GM12878 (cell line): ENCODE results near the gene TIMM22. TPM values are rescaled to one million over a fixed set of nuclear protein-coding genes. Genes with fewer than 3 reads are reported as not detected.

Source experiments
- ATAC-seq: fragments of 200-7000 bp; cut with Tn5 transposase; 3 replicates; pipeline ENCODE4 v1.9.1; 2020; ENCODE audit warnings: mild to moderate bottlenecking, moderate library complexity
- BruUV-seq: library from RNA; stranded (reverse); fragments of 400-500 nt; replicated peaks from 2 replicates; lab custom pipeline; 2021; lab: Mats Ljungman, UMichigan
- CTCF ChIA-PET: fragments of 300-600 bp; sonication (Branson Sonifier 250); formaldehyde crosslinking; extraction: SDS; loops from one replicate; lab custom pipeline; 2021; ENCODE audit warnings: inconsistent platforms; lab: Yijun Ruan, JAX
- POLR2A ChIA-PET: fragments of 350-600 bp; formaldehyde crosslinking; extraction: SDS; loops from one replicate; lab custom pipeline; 2021; ENCODE audit warnings: inconsistent platforms; lab: Charles Lee
- RAD21 ChIA-PET: fragments of 300-600 bp; sonication (Branson Sonifier 250); formaldehyde crosslinking; loops from one replicate; lab custom pipeline; 2023; ENCODE audit warnings: antibody characterized with exemption; ENCODE audit not compliant: unreplicated experiment; lab: Charles Lee
- SMC1A ChIA-PET: fragments of 300-600 bp; sonication (Branson Sonifier 250); formaldehyde crosslinking; loops from one replicate; lab custom pipeline; 2023; ENCODE audit not compliant: unreplicated experiment, uncharacterized antibody; lab: Charles Lee
- DNase-seq: peaks from one replicate; pipeline ENCODE4 v3.0.0-alpha.2; 2011; ENCODE audit warnings: low read depth, low spot score
- FAIRE-seq: peaks from 3 replicates; lab custom pipeline; 2011; peaks lifted over from hg19 to GRCh38; lab: Jason Lieb, UNC
- H2AFZ ChIP-seq: 2 replicates; pipeline ENCODE4 v1.6.0; 2011; ENCODE audit warnings: low read depth, low read length, control low read depth; ENCODE audit not compliant: control insufficient read depth
- H3K27ac ChIP-seq: 2 replicates; pipeline ENCODE4 v1.5.1; 2011; ENCODE audit warnings: control low read depth; ENCODE audit not compliant: control insufficient read depth, insufficient read depth
- H3K27me3 ChIP-seq, 2 experiments: replicated peaks in 1 of 2; 2 replicates each; pipeline versions ENCODE4 v1.6.0 to v1.6.1; 2011; ENCODE audit warnings: low read length in 1 of 2; ENCODE audit not compliant: control insufficient read depth in 2 of 2, insufficient read depth in 2 of 2
- H3K36me3 ChIP-seq, 2 experiments: 2 replicates each; pipeline ENCODE4 v1.5.1; 2011; ENCODE audit warnings: low read length in 1 of 2; ENCODE audit not compliant: control insufficient read depth in 2 of 2, insufficient read depth in 2 of 2
- H3K4me1 ChIP-seq: 2 replicates; pipeline ENCODE4 v1.6.1; 2011; ENCODE audit warnings: mild to moderate bottlenecking, low read length, moderate library complexity, mixed read lengths; ENCODE audit not compliant: control insufficient read depth, insufficient read depth
- H3K4me2 ChIP-seq: 2 replicates; pipeline ENCODE4 v1.6.0; 2011; ENCODE audit warnings: control low read depth; ENCODE audit not compliant: control insufficient read depth, insufficient read depth
- H3K4me3 ChIP-seq: fragments of 200-600 bp; sonication (generic); 2 replicates; pipeline ENCODE4 v1.5.1; 2016
- H3K79me2 ChIP-seq: 2 replicates; pipeline ENCODE4 v1.6.0; 2011; ENCODE audit warnings: low read length; ENCODE audit not compliant: control insufficient read depth, insufficient read depth
- H3K9ac ChIP-seq: 2 replicates; pipeline ENCODE4 v1.8.0; 2011; ENCODE audit warnings: low read length, control low read depth, mixed read lengths; ENCODE audit not compliant: control insufficient read depth, insufficient read depth
- H3K9me3 ChIP-seq: replicated peaks from 3 replicates; pipeline ENCODE4 v1.5.1; 2011; ENCODE audit warnings: mild to moderate bottlenecking, low read length; ENCODE audit not compliant: control insufficient read depth, insufficient read depth
- H4K20me1 ChIP-seq: 2 replicates; pipeline ENCODE4 v1.6.0; 2011; ENCODE audit not compliant: control insufficient read depth, insufficient read depth
- ATF2 ChIP-seq: IDR thresholded peaks from 2 replicates; pipeline ENCODE4 v1.6.1; 2012; ENCODE audit warnings: low read length, inconsistent platforms
- HDAC6 ChIP-seq: fragments of 200-600 bp; sonication (generic); IDR thresholded peaks from one replicate; pipeline ENCODE4 v1.8.0; 2017; ENCODE audit warnings: antibody characterized with exemption; ENCODE audit not compliant: unreplicated experiment
- IRF4 ChIP-seq: IDR thresholded peaks from 2 replicates; pipeline ENCODE4 v1.6.1; 2011; ENCODE audit warnings: low read depth, low read length
- NR2C1 ChIP-seq: fragments of 450-650 bp; IDR thresholded peaks from 2 replicates; pipeline ENCODE4 v1.6.1; 2017; ENCODE audit warnings: antibody characterized with exemption, mild to moderate bottlenecking, moderate library complexity
- POLR2AphosphoS5 ChIP-seq: IDR thresholded peaks from 2 replicates; pipeline ENCODE4 v1.6.1; 2011; ENCODE audit warnings: mild to moderate bottlenecking, low read length, inconsistent platforms
- RBBP5 ChIP-seq: fragments of 200-600 bp; sonication (generic); conservative IDR thresholded peaks from 2 replicates; pipeline ENCODE4 v1.6.1; 2016
- SP1 ChIP-seq: IDR thresholded peaks from one replicate; pipeline ENCODE4 v1.6.1; 2011; ENCODE audit warnings: low read depth, low read length
- ZBTB4 ChIP-seq: fragments of 450-650 bp; formaldehyde crosslinking; IDR thresholded peaks from 2 replicates; pipeline ENCODE4 v1.4.0; 2022; ENCODE audit warnings: mild to moderate bottlenecking, moderate library complexity
- WGBS: methylation state at CpG from one replicate; pipeline ENCODE4 v1.1.6; 2016; ENCODE audit warnings: low lambda C conversion rate; ENCODE audit not compliant: insufficient replicate concordance, insufficient coverage; ENCODE audit errors: missing lambda C conversion rate; 5-methylcytosine and 5-hydroxymethylcytosine counted together
- in situ Hi-C: fragments of 300-500 bp; cut with MboI; formaldehyde crosslinking; loops from 9 replicates; pipeline ENCODE4 v1.14.3; 2018; ENCODE audit warnings: mixed read lengths
- intact Hi-C: fragments of 100-400 bp; cut with micrococcal nuclease; formaldehyde crosslinking; loops from one replicate; pipeline ENCODE4 v1.14.2; 2022; ENCODE audit not compliant: unreplicated experiment
- polyA plus RNA-seq, 11 experiments: library from polyadenylated mRNA; depleted of rRNA in 4 of 11; unstranded in 6 of 11; stranded (reverse) in 5 of 11; fragments of >200 nt; fragmentation: Nextera tagmentation in 4 of 11; fragmentation: Illumina TruSeq in 1 of 11; extraction: Ambion mirVana in 4 of 11; extraction: Trizol in 1 of 11; gene quantifications; 1 replicate in 1 of 11; 2 replicates in 10 of 11; pipeline versions ENCODE4 v1.2.1 to v1.2.3, GENCODE V29; 2011 to 2016; ENCODE audit warnings: inconsistent platforms in 2 of 11, missing spikeins in 2 of 11, low read depth in 1 of 11
- total RNA-seq, 4 experiments: library from RNA; depleted of rRNA in 3 of 4; stranded (reverse); fragments of >200 nt in 3 of 4; fragmentation: Illumina TruSeq in 1 of 4; extraction: Trizol in 1 of 4; gene quantifications; 2 replicates each; pipeline versions ENCODE4 v1.2.1 to v1.2.3, GENCODE V29; 2013 to 2021

The TIMM22 gene
- total and polyA plus RNA-seq, 10 of the 15 experiments (the other 5 are each of a cell fraction or from before 2014, with no cell fraction given), result 4.4 to 25.0 (median 10.6) TPM

GRCh38 chr17:1037238-1037879 lies 40.4 kb downstream of the TIMM22 start (continued):
- TF ChIP-seq ZBTB4 (CRISPR knock-in tag) (no peak), IRF4 (no peak), NR2C1 (no peak), POLR2AphosphoS5 (no peak), RBBP5 (no peak)

GRCh38 chr17:1038459-1039122 lies 41.7 kb downstream of the TIMM22 start:
- DNase-seq, result no peak
- FAIRE-seq, result no peak
- in situ Hi-C loops, result no loop called here
- ChIA-PET POLR2A (no interaction called here), CTCF (no interaction called here), RAD21 (no interaction called here), SMC1A (no interaction called here)
- Histone ChIP-seq H4K20me1 (no peaks in the 10 kb centered on the region), H3K36me3 (peaks cover 9% of the 10 kb centered on the region in 2 experiments; a peak in 3 of 4 replicates), H3K4me2 (no peak overlapping the region), H3K4me1 (no peaks in the 10 kb centered on the region), H3K9me3 (no peaks in the 10 kb centered on the region), H2AFZ (no peak overlapping the region), H3K4me3 (no peak overlapping the region), H3K79me2 (no peaks in the 10 kb centered on the region), H3K27ac (no peak overlapping the region), H3K27me3 (no peaks in the 10 kb centered on the region), H3K9ac (no peak overlapping the region)
- WGBS, result 94% methylated on average over 28 of the region's 31 CpGs
- TF ChIP-seq ATF2, result no peak
- TF ChIP-seq HDAC6, result no peak
- no peak for TF ChIP-seq SP1
- no peak for ATAC-seq
- BruUV-seq, result no TSS peak
- intact Hi-C loops, result no loop called here
